KG1 (cell line): ENCODE measurements around the gene CREB3.

Source experiments
- DNase-seq: peaks from one replicate; lab custom pipeline; 2025; lab: John Stamatoyannopoulos, UW

CREB3 gene

DNA sequence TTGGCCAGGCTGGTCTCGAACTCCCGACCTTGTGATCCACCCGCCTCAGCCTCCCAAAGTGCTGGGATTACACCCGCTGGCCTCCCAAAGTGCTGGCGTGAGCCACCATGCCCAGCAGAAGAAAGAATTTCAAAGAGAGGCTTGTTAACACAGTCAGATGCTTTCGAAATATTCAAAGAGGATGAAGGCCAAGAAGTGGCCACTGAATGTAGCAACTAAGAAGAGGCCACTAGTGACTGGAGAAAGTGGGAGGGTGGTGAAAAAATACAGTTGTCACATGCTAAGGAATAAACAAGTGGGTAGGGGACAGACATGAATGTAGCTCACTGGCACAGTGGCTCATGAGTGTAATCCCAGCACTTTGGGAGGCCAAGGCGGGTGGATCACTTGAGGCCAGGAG is 29.8 kb upstream of the CREB3 start:
- no peak for DNase-seq

DNA sequence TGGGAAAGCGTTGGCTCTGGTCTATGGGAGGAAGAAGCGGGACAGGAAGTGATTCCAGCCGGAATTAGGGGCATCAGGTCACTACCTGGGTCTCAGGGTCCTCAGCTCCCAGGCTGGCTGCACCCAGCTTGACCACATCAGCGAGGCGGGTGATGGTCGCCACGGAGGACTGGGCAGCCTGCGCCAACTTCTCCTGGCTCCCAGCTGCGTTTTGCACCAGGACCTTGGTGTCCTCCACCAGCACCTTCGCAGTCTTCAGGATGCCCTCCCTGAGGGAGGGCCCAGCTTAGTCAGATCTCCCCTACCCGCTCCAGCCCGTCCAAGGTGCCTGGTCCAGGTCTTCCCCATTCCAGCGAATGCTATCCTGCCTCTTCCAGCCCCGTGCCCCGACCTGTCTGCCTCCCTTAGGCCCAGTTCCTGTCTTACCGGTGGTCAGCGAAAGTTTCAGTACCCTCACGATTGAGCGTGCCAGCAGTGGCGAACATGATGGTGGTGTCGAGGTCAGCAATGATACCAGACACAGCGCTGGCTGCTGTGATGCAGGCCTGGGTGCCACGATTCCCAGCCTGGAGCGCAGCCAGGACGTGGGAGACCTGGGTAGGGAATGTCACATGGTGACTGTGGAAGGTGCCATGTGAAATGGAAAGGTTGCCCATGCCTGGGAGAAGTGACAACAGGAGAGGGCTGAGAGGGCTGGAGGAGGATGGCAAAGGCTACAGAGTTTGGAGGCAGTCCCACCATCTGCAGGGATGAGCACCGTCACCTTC is 28.4 kb upstream of the CREB3 start:
- DNase-seq = no peak

DNA sequence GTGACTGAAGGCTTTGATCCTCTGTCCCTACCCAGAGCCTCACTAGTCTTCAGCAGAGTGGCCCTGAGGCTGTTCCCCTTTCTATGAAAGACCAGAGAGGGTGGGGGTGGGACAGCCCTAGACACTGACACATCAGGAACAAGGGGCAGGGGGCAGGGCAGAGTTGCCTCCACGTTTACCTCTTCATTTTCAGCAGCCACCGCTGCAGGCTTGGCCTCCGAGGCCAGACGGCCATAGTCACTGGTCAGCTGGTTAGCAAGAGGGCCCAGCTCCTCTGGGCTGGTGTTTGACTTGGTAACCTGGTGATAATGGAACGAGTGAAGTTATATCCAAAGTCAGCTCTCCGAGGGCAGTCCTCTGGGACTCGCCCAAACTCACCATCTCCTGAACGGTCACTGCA is 27.1 kb upstream of the CREB3 start:
- no peak for DNase-seq

DNA sequence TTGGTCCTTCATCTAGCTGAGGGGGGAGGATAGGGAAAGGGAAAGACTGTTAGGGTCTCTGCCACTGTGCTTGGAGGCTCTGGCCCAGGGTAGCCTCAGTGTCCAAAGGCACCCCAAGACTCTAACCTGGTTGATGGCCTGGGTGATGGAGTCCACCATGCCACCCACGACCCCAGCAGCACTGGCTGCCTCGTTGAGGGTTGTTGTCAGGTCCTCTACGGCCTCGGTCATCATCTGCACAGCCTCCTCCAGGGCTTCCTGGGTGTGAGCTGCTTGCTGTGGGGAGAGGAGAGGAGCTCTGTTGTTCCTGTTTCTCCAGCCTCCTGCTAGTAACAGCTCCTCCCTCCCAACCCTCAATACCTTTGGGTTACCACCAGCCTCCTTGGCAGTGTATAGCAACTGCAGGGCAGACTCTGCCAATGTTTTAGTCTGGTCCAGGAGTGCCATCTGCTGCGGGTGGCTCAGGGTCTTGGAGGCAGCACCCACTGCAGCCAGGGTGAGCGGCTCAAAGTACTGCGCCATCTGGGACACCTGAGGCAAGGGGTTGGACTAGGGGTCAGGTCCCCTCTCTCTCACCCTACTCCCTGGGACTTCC is 26.5 kb upstream of the CREB3 start:
- DNase-seq = no peak

DNA sequence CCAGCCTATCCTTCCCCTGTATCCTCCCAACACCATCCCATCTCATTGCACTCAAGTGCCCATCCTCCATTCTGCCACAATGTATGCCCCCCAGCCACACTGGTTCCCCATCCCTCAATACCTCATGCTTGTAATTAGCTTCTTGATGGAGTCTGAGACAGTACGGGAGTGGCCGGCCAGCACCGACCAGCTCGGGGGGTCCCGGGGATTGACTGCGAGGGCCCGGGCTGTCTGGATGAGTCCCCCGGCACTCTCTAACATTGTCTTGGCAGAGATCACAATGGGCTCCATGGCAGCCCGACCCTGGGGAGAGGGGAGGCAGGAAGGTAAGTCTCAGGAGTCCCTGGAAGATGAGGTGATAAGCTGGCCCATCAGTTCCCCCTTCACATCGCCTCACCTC is 25.5 kb upstream of the CREB3 start:
- no peak for DNase-seq

DNA sequence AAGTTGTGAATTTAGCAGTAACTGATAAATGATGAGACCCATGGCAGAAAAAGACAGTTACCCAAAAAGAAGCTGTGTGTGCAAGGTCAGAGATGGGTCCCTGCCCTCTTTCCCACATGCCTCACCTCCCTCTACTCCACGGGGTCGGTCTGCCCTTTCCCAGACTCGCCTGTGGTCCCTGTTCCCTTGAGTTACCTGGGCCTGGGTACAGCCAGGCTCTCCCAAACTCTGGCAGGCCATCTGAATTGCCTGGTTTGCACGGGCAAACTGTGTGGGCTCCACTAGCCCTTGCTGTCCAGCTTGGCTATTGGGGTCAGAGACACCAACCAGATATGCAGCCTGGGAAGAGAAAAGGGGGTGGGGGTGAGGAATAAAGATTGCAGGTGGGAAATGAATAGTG is 24.3 kb upstream of the CREB3 start:
- no peak for DNase-seq

DNA sequence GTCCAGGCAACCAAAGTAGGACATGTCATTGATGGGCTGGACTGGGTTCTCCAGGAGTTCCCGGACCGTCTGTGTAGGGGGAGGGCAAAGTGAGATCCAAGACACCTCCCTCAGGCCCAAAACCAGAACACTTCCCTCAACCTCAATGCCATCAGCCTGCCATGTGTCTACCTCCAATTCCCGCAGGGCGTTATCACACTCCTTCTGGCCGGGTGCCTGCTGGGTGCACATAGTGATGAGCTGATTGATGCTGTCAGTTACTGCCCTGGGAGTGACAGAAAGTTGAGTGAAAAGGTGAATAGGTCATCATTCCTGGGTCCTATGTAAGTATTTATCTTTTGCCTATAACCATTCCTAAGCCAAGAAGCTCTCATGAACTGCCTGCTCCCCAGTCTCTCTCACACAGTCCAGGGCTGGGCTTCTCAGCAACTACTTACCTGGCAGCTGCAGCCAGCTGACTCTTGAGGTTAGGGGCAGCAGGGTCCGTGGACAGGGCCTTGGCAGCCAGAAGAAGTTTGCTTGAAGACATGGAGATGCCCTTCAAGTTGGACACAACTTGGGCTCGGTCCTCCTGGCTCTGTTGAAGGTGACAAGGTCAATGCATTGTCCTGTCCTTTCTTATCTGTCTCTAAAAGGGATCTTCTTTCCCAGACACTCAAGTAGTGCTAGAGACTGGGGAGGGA is 21.5 kb upstream of the CREB3 start:
- no peak for DNase-seq

DNA sequence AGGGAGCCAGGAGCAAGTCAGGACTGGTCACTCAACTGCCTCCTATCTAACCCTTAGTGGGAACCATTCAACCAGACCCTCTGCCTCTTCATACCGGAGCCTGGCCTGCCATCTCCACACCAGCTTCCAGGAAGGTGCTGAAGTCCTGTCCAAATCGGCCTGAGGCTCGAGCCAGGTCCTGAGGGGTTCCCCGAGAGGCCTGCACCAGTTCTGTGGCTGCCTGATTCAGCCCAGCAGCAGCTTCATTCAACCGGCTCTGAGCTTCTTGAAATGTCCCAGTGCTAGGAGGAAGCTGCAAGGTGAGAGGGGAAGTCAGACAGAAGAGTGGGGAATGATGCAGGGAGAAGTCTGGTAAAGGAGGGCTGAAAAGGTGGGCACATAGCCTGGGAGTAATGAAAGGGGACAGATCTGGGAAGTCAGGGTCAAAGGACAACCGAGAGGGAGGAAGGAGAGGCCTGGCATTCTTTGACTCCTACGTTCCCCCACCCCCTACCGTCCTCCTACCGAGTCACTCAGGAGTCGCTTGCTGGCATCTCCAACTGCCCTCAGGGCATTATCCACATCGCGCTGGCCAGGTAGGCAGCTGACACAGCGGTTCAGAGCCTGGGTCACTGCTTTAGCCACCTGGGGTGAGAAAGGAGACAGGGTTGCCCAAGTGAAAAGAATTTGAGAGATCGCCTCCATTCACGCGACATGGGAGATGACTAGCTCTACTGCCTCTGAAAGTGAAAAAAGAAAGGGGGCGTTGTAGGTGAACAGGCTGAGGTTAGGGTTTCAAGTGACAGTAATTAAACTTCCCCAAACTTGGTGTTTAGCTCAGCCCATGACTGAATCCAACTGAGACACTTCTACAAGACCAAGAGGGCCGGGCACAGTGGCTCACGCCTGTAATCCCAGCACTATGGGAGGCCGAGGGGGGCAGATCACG is 20.7 kb upstream of the CREB3 start:
- no peak for DNase-seq

DNA sequence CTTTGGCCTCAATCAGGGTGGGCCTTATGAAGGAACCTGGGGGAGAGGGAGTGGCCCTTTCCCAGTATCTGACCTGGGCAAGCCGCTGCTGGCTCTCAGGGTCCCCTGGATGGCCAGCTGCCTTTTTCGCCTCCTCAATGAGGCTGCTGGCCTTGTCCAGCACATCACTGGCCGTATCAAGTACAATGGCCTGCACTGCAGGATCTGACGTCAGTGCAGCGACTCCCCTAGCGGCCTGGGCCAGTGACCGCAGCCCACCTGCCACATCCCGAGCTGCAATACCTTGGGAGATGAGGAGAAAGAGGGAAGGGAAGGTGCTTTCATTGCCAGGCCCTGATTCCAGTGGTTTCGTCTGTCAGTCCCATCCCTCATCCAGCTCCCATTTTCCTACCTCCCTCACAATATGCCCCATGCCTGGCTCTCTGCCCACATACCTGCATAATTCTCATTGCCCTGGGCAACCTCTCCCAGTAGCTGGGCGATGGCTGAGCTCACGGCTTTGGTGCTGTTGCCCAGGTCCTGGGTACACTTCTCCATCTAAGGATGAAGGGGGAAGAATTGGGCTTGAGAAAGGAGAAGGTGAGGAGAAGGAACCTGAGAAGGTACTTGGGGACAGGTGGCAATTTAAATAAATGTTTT is 19.6 kb upstream of the CREB3 start:
- DNase-seq = no peak

DNA sequence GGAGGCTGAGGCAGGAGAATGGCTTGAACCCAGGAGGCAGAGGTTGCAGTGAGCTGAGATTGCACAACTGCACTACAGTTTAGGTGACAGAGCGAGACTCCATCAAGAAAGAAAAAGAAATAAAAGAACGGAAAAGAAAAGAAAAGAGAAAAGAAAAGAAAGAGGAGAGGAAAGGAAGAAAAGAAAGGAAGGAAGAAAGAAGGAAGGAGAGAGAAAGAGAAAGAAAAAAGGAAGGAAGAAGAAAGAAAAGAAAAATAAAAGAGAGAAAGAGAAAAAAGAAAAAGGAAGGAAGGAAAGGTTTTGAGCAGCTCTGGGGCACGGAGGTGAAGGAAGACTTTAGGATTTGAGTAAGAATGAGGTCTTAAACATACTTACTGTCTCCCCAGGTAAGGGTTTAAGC is 18.9 kb upstream of the CREB3 start:
- no peak for DNase-seq

DNA sequence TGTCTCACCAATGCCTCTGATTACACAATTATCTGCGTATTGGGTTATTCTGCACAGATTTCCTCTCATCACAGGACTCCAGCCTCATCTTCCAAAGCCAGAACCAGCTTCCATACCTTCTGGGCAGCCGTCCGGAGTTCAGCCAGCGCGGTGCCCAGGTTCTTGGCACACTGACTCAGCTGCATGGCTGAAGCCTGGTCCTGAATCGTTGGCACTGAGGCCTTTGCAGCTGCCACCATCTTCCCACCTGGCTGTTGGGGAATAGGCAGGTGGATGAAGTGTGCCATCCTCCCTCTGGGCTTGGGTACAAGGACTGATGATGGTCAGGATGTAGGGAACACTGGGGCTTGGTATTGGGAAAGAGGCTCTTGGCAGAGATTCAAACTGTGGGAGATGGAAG is 18.3 kb upstream of the CREB3 start:
- DNase-seq = no peak

DNA sequence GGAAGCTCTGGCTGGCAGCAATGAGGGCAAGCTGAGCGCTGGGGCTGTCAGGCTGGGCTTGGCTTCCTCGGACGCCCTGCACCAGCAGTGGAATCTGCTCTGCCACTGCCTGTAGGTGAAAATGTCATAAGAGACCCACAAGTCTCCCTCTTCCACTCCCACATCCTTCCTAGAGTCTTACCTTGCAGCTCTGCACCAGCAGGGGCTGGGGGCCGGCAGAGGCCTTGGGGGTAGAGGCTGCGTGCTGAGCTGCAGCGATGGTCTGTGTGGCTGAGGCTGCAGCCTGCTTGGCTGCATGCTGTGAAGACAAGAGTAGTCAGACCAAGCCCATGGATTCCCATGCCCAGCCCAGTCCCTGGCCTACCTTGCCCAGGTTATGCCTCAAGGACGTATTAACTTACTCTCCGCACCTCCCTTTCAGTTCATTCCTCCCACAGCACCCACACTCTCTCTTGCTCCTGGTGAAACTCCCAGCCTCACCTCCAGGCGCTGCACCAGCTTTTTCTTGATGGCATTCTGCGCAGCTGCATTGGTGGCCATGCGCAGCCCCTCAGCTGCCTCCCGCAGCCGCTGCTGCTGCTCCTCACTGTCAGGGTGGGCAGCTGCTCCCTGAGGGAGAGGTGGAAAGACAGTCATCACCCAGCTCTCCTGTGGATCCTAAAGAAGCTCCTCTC is 17.8 kb upstream of the CREB3 start:
- DNase-seq = no peak

DNA sequence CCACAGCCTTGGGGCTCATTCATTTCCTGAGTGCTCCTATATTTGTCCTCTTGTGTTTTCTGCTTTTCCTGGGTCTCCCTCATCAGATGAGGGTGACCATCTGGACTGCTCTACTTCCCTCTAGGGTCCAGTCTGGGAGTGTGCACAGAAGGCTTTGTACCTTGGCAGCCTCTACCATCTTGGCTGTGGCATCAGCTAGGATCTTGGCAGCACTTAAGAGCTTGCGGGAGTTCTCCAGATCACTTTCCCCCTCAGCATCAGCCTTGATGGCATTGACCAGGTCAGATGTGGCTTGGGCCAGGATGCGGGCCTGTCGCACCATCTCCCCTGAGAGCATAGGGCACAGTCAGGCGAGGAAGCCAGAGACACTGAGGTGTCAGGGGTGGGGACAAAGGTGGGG is 16.2 kb upstream of the CREB3 start:
- no peak for DNase-seq

DNA sequence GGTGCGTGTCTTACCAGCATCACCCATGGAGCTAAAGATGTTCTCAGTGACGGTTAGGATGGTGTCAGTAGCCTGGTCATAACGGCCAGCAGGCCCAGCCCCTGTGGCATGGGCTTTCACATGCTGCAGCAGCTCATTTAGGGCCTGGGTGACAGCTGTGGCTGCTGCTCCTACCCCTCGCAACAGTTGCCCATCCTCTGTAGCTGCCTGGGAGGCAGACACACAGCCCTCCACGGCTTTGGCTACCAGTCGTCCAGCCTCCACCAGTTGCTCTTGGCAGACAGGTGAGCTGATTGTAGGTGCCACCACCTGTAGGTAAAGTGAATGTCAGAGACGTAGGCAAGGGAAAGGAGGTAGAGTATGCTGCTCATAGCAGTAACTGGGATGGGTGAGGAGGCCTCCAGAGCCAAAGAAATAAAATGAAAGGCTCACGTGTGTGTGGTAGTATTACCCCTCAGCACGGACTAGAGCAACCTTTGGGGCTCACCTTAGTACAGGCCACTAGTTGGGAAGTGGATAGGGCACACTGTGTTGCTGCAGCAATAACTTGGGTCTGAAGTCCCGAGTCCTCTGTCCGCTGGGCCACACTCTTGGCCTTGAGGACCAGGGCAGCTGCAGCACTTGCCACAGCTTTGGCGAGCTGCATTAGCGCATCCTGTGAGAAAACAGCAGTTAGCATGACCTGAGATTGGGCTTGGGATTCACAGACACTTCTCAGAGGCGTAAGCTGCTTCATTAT is 15.2 kb upstream of the CREB3 start:
- no peak for DNase-seq

DNA sequence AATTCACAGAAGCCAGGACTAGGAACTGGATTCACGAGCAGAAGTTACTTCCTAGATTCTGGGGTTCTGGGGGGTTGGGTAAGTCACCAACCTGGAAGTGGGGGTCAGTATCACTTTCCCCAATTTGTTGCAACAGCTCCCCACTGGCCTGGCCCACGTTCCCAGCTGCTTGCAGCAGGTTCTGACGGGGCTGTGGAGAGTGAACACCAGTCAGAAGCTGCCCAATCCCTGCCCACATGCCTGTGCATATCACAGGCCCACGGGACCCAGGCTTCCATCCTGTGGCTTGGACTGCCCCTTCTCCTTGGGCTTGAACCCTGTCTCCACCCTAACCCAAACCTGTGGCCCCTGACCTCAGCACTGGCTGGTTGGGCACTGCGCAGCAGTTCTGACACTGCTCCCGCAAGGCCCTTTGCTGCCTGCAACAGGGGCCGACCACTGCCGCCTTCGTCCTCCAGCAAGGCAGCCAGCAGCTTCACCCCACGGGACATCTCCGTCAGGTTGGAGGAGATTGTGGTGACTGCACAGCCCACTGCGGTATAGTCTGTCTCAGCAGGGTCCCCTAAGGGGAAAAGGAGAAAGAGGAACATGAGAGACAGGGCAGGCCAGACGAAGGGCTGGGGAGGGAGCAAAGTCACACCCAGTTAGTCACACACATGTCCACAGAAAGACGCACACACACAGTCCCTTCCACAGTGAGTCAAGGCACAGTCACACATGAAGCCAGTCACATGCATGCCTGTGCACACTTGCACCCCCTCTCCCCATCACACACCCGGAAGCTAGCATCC is 13.6 kb upstream of the CREB3 start:
- DNase-seq = no peak

DNA sequence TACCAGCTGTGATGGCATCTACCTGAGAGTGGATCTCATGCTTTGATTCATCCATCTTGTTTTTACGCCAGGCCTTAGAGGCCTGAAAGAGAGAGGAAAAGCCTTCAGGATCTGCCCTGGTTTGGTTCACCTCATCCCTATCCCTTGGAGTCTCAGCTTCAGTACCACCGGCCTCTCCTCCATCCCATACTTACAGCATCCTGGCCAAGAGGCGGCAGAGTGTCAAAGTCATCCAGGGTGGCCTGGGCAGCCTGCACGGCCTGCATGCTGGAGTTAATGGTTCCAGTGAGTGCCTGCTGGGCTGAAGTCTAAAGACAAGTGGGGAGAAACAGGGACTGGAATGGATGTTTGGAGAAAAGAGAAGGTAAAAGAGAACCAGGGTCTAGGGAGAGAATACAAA is 12.9 kb upstream of the CREB3 start:
- no peak for DNase-seq

DNA sequence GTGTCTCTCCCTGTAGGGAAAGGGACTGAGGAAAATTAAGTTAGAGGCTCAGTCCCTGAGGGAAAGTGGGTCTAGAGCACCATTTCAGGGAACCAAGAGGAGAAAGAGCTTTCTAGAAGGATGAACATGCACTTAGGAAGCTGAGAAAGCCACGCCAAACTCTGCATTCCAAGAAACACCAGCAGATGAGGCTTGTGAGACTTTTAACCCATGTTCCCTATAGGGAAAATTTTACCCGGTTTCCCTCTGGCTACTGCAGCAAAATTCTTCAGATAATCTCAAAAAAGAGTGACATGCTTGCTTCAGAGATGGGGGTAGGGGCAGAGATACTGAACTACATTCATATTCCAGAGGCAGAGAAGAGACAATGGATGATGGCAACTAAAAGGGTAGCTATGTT is 9.0 kb upstream of the CREB3 start:
- DNase-seq = no peak

DNA sequence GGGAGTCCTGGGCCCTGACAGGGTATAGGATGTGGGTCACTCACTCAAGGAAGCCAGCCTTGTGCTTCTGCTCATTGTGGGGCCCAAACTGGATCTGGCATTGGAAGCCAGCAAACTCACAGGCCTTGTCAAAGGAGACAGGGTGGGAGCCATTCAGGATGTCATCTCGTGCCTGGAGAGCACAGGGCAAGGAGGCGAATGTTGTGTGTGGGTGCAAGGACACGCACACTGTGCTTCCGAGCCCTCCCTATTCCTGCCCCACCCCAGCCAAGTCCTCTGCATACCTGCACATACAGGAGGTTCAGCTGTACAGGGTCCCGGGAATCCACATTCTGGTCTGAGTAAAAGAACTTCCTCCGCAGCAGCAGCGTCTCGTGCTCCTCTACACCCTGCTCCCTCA is 8.6 kb upstream of the CREB3 start:
- no peak for DNase-seq

DNA sequence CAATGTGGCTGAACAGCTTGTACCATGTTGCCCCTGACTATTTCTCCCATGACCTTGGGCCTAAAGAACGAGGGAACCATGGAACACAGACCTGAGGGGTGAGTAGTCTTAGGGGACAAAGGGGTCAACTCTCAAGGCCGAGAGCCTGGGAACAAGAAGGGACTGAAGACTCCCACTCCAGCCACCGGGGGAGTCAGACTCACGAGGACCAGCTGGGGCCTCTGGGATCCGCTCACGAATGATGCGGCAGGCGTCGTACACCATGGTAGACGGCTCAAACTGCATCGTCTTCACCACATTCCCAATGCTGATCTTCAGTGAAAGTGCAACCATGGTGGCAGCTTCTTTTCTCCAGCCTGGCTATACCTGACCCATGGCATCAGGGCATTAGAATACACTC is 7.1 kb upstream of the CREB3 start:
- no peak for DNase-seq

DNA sequence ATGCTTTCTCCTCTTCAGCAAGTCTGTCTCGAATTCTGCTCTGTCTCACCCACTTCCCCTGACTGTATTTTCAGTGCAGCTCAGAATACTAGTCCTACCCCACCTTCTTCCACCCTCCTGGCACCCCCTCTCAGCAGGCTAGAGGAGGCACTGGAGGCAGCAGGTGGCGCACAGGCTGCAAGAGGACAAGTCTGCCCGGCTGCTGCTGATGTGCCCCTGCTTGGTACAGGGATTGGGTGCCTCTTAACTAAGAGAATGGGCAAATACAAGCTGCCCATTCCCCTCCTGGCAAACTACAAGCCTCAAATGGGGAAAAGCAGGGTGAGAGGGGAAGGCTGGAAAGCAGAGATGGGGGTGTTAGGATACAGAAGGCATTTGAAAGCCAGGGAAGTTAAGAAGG is 5.5 kb upstream of the CREB3 start:
- peak; percentile 58 for DNase-seq
